Measurements from ENCODE around the gene SYNPO.

Gene SYNPO

GRCh38 chr5:150607105-150607504 is 33.4 kb upstream of the SYNPO start:
- no peak for DNase-seq (ENCODE audit: low read depth in 2 of 2)

- no peak for DNase-seq (ENCODE audit: low read depth in 2 of 2)
Observed at GRCh38 chr5:150607991-150608390, 32.5 kb upstream of the SYNPO start.

GRCh38 chr5:150608991-150609390 is 31.5 kb upstream of the SYNPO start:
- no peak for DNase-seq (ENCODE audit: low read depth in 2 of 2)

DNA sequence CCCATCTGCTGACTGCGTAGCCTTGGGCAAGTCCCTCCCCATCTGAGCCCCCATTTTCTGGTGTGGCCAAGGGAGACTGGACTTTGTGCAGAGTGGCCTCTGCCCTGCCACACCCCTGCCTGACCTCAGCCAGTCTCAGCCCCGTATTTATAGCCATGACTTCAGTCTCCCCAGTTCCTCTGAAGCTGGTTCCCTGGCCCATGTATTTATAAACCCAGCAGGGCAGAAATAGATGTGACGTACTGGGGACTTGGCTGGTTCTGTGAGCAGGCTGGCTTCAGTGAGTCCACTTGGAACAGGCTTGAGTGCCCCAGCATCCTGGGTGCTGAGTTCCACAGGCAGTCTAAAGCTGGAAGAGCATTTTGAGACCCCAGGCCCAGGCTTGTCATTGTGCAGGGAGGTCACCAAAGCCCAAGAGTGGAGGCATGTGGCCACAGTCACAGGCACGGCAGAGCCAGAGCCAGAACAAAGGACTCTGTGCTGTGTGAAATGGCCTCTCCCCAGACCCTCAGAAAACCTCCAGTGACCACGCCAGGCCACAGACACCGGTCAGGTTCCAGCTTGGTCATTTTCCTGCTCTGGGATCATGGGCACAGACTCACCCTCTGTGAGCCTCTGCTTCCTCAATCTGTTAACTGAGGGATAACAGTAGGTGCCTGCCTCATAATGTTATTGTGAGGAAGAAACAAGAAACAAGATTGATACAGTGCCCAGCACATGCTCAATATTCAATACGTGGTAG is 30.4 kb upstream of the SYNPO start:
- DNase-seq (ENCODE audit: low read depth in 2 of 2), result no peak

- DNase-seq (ENCODE audit: low read depth in 2 of 2), result no peak
Observed at GRCh38 chr5:150611026-150611425, 29.4 kb upstream of the SYNPO start.

- DNase-seq (ENCODE audit: low read depth in 2 of 2), result no peak
Observed at GRCh38 chr5:150612405-150612804, 28.1 kb upstream of the SYNPO start.

- DNase-seq (ENCODE audit: low read depth in 2 of 2), result no peak
Observed at GRCh38 chr5:150612905-150613670, 27.4 kb upstream of the SYNPO start.

DNA sequence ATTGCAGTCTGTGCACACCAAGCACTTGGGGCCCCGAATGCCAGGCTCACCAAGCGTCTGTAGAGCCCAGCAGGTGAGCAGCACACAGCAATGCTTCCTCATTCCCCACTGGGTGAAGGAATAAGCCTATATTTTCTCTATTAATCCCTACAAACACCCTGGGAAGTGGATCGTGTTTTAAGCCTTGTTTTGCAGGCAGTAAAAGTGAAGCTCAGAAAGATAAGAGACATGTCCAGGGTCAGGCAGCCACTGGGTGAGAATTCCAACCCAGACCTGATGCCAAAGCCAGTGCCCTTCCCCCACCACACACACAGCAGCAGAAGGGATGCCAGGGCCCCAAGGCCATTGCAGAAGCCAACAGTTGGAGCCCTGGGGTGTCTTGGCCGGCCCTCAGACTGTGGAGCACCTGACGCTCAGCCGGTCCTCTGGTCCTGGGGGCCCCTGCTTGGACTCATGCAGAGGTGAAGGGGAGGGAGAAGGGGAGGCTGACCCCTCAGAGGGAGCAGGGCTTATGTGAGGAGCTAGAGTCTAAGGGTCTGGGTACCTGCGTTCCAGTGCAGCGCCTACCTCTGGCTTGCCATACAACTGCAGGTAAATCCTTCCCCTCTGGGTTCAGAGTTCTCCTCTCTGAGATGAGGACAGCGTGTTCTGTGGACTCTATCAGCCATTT is 26.3 kb upstream of the SYNPO start:
- no peak for DNase-seq (ENCODE audit: low read depth in 2 of 2)

DNA sequence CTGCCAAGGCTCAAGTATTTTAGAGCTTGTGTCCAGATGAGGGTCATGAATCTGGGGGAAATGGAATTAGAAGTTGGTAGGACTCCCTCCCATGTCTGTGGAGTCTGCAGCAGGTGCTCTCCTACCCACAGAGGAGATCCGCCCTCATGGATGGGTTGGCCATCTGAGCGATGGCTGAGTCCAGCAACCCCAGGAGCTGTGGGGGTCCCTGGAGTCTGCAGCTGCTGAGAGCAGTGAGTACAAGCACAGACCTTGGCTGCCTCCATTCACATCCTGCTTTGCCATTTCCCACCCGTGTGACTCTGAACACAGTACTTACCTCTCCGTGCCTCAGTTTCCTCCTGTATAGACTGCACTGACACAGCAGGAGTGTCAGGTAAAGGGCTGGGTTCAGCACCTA is 25.8 kb upstream of the SYNPO start:
- no peak for DNase-seq (ENCODE audit: low read depth in 2 of 2)

DNA sequence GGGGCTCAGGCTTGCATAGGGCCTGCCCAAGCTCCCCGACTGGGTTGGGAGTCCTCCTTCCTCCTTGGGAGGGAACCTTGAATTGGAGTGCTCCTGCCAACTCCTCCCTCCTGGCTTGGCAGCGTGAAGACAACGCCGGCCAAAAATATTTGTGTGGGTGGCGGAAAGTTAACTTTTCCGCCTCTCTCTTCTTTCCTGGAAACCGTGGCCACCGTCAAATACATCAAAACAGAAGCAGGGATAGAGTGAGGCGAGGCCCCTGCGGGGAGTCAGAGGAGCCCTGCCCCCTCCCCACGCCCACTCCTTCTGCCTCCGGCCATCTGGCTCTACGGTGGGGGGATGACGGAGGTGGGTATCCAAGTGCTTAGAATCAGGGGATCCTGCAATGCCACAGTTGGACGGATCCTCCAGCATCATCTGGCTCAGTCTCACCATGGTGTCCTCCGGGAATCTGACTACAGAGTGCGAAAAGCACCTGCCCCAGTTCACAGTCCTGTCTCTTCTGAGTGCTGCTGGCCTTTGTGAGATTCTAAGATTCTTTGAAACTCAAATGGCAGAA is 25.2 kb upstream of the SYNPO start:
- DNase-seq (ENCODE audit: low read depth in 2 of 2), result no peak

DNA sequence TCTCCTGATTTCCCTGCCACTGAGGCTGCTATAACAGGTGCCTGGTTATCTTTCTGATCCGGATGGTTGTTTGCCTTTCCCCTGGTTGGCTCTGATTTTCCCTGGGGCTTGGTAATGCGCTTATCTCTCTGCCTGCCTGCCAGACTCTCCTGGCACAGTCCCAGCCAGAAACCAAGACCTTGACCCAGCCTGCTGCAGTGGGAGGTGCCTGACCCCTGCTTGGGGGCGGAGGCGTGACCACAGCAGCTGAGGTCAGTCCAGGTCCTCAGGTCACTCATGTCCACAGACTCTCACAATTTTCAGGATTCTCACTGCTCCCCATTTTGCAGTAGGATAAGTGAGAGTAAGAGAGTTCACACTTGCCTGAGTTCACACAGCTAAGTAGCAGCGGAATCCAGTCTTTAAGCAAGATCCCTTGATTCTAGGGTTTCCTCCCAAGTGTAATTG is 24.4 kb upstream of the SYNPO start:
- DNase-seq (ENCODE audit: low read depth in 2 of 2), result no peak

DNA sequence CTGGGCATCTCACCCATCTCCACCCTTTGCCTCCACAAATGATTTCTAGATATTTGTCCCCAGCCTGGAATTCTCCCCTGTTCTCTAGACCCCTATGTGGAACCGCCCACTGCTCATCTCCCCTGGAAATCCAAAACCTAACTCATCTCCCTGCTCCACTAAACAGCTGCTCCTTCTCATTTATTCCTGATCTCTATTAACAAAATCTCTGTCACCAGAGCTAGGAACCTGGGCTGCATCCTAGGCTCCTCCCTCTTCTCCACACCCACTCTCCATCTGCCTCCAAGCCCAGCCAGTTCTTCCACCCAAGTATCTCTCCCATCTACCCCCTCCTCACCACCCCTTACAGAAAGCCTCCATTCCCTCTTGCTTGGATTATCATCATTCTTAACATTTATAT is 24.0 kb upstream of the SYNPO start:
- DNase-seq (ENCODE audit: low read depth in 2 of 2), result no peak

- no peak for DNase-seq (ENCODE audit: low read depth in 2 of 2)
Observed at GRCh38 chr5:150618163-150618562, 22.3 kb upstream of the SYNPO start.

DNA sequence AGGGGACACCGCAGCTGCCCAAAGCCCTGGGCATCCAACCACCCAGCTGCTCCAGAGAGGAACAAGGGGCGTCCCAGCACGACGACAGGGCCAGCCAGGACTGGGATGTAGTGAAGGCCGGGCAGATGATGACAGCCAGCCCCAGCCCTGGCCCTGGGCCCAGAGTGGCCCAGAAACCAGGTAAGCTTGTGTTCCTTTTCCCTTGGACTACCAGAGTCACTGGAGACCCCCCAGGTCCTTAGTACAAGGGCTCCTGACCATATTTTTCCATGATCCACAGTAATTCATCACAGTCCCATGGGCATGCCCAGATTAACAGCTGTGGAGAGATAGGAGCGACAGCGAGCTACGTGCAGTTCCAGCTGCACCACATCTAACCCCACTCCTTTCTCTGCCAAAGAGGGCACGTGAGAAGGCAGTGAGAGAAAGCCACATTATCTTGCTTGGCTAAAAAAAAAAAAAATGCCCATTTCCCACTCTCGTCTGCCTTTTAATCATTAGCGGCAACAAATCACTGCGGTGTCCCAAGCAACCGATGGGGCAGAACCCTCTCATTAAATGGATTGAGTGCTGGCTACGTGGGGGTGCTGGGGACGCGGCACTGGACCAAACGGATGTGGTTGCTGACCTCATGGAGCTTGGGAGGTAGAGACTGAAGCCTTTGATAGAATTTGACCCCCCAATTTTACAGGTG is 21.7 kb upstream of the SYNPO start:
- DNase-seq (ENCODE audit: low read depth in 2 of 2), result no peak

GRCh38 chr5:150619359-150620230 is 20.9 kb upstream of the SYNPO start:
- DNase-seq (ENCODE audit: low read depth in 2 of 2), result no peak

DNA sequence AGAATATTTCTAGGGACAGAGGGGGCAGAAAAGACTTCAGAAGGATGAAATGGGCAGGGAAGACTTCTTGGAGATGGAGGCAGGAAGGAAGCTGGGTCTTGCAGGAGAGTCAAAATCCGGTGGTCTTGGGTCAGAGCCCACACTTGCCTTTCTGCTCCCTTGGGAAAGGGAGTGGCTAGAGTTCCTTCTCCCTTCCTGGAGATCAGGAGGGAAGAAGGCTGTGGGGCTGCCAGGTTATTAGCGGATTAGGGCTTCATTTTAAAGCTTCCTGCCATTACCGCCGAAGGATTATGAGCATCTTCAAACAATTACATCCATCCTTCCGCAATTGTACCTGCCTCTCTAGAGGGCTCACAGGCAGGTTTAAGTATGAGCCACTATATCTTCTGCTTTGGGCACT is 19.2 kb upstream of the SYNPO start:
- no peak for DNase-seq (ENCODE audit: low read depth in 2 of 2)

DNA sequence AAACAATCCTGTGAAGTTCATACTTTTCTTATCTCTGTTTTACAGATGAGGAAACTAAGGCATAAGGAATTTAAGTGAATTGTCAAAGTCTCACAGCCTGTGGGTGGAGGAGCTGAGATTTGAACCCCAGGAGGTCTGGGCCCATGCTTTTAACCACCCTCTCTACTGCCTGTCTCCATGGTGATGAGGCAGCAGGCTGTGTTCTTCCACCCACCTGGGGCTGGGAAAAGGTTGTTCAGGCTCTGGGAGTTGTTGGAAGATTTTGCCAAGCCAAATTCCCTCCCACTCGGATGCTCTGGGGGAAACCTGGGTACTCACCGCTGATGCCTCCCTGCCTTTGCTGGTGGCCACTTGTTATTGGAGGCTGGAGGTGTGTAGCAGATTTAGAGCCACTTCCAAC is 18.3 kb upstream of the SYNPO start:
- no peak for DNase-seq (ENCODE audit: low read depth in 2 of 2)

GRCh38 chr5:150623152-150623877 is 17.1 kb upstream of the SYNPO start:
- DNase-seq (ENCODE audit: low read depth in 2 of 2), result no peak

GRCh38 chr5:150623878-150624216 is 16.6 kb upstream of the SYNPO start:
- DNase-seq (ENCODE audit: low read depth in 2 of 2), result no peak
